ENCODE data around the gene CTXN2. TPM values are rescaled to one million over a fixed set of nuclear protein-coding genes. Genes with fewer than 3 reads are reported as not detected.

CTXN2 gene
- total RNA-seq, 1 experiment from 2014 or later: 0.07 TPM

DNA sequence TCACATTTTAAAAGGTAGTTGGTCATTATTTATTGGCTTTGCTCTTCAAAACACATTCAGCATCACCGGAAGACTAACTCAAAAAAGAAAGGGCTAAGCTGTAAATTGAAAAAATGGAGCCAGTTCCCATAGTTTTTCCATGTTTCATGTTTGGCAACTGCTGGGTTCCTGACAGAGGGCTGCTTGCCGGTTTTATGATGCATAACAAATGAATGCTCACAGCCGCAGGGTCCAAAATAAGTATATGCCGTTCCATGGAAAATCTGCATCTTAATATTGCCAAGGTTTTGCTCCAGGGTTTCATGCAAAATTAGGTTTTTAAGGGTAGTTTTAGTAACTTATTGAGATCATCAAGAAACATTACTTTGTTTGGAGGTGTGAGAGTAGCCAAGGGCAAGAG is 30.4 kb downstream of the CTXN2 start:
- ChIA-PET POLR2A (no interaction called here), CTCF (no interaction called here)
- Mint-ChIP-seq H3K9me3 (no peaks in the 10 kb centered on the region), H3K4me3 (no peak overlapping the region), H3K27ac (no peak overlapping the region), H3K4me1 (no peaks in the 10 kb centered on the region), H3K36me3 (no peaks in the 10 kb centered on the region), H3K27me3 (ENCODE audit: low read depth) (no peaks in the 10 kb centered on the region)
- DNase-seq (ENCODE audit: low spot score) (no peak), ATAC-seq (no peak)
- TF ChIP-seq CREB1 (CRISPR knock-in tag; IDR thresholded peaks at IDR 0.05) (no peak), ATF1 (CRISPR knock-in tag; IDR thresholded peaks at IDR 0.05) (no peak), ZNF317 (CRISPR knock-in tag; IDR thresholded peaks at IDR 0.05; ENCODE audit: borderline replicate concordance, low read depth) (no peak), JUN (CRISPR knock-in tag; IDR thresholded peaks at IDR 0.05) (no peak), FOXP1 (CRISPR knock-in tag; IDR thresholded peaks at IDR 0.05; ENCODE audit: borderline replicate concordance) (no peak), TP53 (CRISPR knock-in tag; IDR thresholded peaks at IDR 0.05) (no peak), EMX1 (CRISPR knock-in tag; IDR thresholded peaks at IDR 0.05) (no peak)
- TF ChIP-seq, protein P1, sequence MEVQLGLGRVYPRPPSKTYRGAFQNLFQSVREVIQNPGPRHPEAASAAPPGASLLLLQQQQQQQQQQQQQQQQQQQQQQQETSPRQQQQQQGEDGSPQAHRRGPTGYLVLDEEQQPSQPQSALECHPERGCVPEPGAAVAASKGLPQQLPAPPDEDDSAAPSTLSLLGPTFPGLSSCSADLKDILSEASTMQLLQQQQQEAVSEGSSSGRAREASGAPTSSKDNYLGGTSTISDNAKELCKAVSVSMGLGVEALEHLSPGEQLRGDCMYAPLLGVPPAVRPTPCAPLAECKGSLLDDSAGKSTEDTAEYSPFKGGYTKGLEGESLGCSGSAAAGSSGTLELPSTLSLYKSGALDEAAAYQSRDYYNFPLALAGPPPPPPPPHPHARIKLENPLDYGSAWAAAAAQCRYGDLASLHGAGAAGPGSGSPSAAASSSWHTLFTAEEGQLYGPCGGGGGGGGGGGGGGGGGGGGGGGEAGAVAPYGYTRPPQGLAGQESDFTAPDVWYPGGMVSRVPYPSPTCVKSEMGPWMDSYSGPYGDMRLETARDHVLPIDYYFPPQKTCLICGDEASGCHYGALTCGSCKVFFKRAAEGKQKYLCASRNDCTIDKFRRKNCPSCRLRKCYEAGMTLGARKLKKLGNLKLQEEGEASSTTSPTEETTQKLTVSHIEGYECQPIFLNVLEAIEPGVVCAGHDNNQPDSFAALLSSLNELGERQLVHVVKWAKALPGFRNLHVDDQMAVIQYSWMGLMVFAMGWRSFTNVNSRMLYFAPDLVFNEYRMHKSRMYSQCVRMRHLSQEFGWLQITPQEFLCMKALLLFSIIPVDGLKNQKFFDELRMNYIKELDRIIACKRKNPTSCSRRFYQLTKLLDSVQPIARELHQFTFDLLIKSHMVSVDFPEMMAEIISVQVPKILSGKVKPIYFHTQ (CRISPR knock-in tag; IDR thresholded peaks at IDR 0.05): no peak

DNA sequence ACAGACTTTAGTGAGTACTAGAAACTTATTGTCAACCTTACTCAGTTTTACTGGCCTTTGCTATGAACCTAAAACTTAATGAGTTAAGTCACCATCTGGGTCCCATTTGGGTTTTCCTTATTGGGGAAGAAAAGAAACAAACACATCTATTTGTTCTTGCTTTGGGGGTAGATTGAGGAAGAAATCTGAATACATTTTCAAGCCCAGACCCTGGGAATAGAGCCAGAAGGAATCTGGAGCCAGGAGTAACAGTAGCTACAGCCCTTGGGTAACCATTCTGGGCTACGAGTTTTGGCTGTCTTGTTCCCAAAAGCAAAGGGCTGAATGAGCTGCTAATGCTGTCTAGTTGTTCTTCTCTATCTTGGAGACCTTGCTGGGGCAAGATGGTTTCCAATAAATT is 31.2 kb downstream of the CTXN2 start:
- Mint-ChIP-seq H3K4me3 (no peak overlapping the region), H3K4me1 (no peaks in the 10 kb centered on the region), H3K27me3 (ENCODE audit: low read depth) (no peaks in the 10 kb centered on the region), H3K27ac (no peak overlapping the region), H3K36me3 (no peaks in the 10 kb centered on the region), H3K9me3 (no peaks in the 10 kb centered on the region)
- CTCF ChIA-PET: no interaction called here
- TF ChIP-seq MXD4 (CRISPR knock-in tag; IDR thresholded peaks at IDR 0.05; ENCODE audit: borderline replicate concordance) (no peak), GABPB1 (CRISPR knock-in tag; IDR thresholded peaks at IDR 0.05) (no peak)
- TF ChIP-seq, protein P2, sequence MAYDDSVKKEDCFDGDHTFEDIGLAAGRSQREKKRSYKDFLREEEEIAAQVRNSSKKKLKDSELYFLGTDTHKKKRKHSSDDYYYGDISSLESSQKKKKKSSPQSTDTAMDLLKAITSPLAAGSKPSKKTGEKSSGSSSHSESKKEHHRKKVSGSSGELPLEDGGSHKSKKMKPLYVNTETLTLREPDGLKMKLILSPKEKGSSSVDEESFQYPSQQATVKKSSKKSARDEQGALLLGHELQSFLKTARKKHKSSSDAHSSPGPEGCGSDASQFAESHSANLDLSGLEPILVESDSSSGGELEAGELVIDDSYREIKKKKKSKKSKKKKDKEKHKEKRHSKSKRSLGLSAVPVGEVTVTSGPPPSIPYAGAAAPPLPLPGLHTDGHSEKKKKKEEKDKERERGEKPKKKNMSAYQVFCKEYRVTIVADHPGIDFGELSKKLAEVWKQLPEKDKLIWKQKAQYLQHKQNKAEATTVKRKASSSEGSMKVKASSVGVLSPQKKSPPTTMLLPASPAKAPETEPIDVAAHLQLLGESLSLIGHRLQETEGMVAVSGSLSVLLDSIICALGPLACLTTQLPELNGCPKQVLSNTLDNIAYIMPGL (CRISPR knock-in tag; IDR thresholded peaks at IDR 0.05): no peak
- TF ChIP-seq, protein P3, sequence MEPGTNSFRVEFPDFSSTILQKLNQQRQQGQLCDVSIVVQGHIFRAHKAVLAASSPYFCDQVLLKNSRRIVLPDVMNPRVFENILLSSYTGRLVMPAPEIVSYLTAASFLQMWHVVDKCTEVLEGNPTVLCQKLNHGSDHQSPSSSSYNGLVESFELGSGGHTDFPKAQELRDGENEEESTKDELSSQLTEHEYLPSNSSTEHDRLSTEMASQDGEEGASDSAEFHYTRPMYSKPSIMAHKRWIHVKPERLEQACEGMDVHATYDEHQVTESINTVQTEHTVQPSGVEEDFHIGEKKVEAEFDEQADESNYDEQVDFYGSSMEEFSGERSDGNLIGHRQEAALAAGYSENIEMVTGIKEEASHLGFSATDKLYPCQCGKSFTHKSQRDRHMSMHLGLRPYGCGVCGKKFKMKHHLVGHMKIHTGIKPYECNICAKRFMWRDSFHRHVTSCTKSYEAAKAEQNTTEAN (CRISPR knock-in tag; IDR thresholded peaks at IDR 0.05): no peak
- POLR2A ChIA-PET: no interaction called here
- ATAC-seq (no peak), DNase-seq (ENCODE audit: low spot score) (no peak)

DNA sequence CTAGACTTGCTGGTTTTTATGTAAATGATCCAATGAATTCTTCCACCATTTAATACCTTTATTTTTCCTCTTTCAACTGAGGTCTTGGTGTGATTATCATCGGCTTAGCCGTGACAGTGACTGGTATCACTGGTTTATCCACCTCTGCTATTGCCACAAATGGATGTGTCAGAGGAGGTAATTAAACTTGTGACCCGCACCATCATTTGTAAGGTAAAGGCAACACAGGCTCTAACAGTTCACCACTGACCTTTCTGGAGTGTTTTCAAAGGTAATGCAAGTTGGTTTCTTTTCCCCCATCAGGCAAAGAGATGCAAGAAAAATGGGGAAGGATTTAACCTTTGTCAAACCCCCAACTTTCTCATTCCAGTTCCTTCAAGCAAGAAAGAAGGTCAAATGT is 34.3 kb downstream of the CTXN2 start:
- no peak overlapping the region for H3K27ac Mint-ChIP-seq
- H3K27me3 Mint-ChIP-seq (ENCODE audit: low read depth): no peaks in the 10 kb centered on the region
- H3K4me3 Mint-ChIP-seq: no peak overlapping the region
- CTCF ChIA-PET: no interaction called here
- no peaks in the 10 kb centered on the region for H3K36me3 Mint-ChIP-seq
- DNase-seq (ENCODE audit: low spot score) (no peak), ATAC-seq (no peak)
- no peaks in the 10 kb centered on the region for H3K4me1 Mint-ChIP-seq
- H3K9me3 Mint-ChIP-seq: no peaks in the 10 kb centered on the region
- POLR2A ChIA-PET: no interaction called here
- TF ChIP-seq NR2C2 (CRISPR knock-in tag; IDR thresholded peaks at IDR 0.05): no peak
- TF ChIP-seq, protein P4, sequence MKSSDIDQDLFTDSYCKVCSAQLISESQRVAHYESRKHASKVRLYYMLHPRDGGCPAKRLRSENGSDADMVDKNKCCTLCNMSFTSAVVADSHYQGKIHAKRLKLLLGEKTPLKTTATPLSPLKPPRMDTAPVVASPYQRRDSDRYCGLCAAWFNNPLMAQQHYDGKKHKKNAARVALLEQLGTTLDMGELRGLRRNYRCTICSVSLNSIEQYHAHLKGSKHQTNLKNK (CRISPR knock-in tag; IDR thresholded peaks at IDR 0.05): no peak
- TF ChIP-seq, protein P5, sequence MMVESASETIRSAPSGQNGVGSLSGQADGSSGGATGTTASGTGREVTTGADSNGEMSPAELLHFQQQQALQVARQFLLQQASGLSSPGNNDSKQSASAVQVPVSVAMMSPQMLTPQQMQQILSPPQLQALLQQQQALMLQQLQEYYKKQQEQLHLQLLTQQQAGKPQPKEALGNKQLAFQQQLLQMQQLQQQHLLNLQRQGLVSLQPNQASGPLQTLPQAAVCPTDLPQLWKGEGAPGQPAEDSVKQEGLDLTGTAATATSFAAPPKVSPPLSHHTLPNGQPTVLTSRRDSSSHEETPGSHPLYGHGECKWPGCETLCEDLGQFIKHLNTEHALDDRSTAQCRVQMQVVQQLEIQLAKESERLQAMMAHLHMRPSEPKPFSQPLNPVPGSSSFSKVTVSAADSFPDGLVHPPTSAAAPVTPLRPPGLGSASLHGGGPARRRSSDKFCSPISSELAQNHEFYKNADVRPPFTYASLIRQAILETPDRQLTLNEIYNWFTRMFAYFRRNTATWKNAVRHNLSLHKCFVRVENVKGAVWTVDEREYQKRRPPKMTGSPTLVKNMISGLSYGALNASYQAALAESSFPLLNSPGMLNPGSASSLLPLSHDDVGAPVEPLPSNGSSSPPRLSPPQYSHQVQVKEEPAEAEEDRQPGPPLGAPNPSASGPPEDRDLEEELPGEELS (CRISPR knock-in tag; IDR thresholded peaks at IDR 0.05): no peak
- TF ChIP-seq ZNF396 (CRISPR knock-in tag; IDR thresholded peaks at IDR 0.05; ENCODE audit: borderline replicate concordance): no peak
- TF ChIP-seq, protein P6, sequence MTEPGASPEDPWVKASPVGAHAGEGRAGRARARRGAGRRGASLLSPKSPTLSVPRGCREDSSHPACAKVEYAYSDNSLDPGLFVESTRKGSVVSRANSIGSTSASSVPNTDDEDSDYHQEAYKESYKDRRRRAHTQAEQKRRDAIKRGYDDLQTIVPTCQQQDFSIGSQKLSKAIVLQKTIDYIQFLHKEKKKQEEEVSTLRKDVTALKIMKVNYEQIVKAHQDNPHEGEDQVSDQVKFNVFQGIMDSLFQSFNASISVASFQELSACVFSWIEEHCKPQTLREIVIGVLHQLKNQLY (CRISPR knock-in tag; IDR thresholded peaks at IDR 0.05): no peak
- no peak for TF ChIP-seq SOX15 (CRISPR knock-in tag; IDR thresholded peaks at IDR 0.05)
- no peak for TF ChIP-seq NFE2L1 (CRISPR knock-in tag; IDR thresholded peaks at IDR 0.05)
- TF ChIP-seq TP53 (CRISPR knock-in tag; IDR thresholded peaks at IDR 0.05): no peak
- no peak for TF ChIP-seq GRHL2 (CRISPR knock-in tag; IDR thresholded peaks at IDR 0.05; ENCODE audit: insufficient replicate concordance, severe bottlenecking)
- TF ChIP-seq TCF7 (CRISPR knock-in tag; IDR thresholded peaks at IDR 0.05; ENCODE audit: low read depth): no peak
- no peak for TF ChIP-seq ZNF416 (CRISPR knock-in tag; IDR thresholded peaks at IDR 0.05)
- TF ChIP-seq FOXJ3 (CRISPR knock-in tag; IDR thresholded peaks at IDR 0.05; ENCODE audit: borderline replicate concordance): no peak
- TF ChIP-seq, protein P7, sequence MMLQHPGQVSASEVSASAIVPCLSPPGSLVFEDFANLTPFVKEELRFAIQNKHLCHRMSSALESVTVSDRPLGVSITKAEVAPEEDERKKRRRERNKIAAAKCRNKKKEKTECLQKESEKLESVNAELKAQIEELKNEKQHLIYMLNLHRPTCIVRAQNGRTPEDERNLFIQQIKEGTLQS (CRISPR knock-in tag; conservative IDR thresholded peaks at IDR 0.05): no peak
